Activated naive CD4-positive, alpha-beta T cell treated with Interleukin-2 at 50 U/mL for 16 hours (primary cell): Measurements from ENCODE around the gene NFASC.

Experiments
- DNase-seq: peaks from one replicate; pipeline ENCODE4 v3.0.0-alpha.2; 2020

Gene NFASC

GRCh38 chr1:205069371-205070125 is 198.9 kb downstream of the NFASC start:
- DNase-seq = no peak

GRCh38 chr1:205071028-205071409 is 200.4 kb downstream of the NFASC start:
- DNase-seq = no peak

GRCh38 chr1:205071801-205072200 is 201.1 kb downstream of the NFASC start:
- no peak for DNase-seq

- no peak for DNase-seq
Measured at GRCh38 chr1:205072286-205072685, 201.6 kb downstream of the NFASC start.
